HUES6 (cell line): Measurements from ENCODE around the gene AFF2.

Experiments
- H3K27ac ChIP-seq: 2 replicates; pipeline ENCODE4 v1.7.0; 2013; ENCODE audit warnings: low read depth, mild to moderate bottlenecking, low read length, inconsistent platforms
- H3K27me3 ChIP-seq: 2 replicates; pipeline ENCODE4 v1.6.1; 2013; ENCODE audit warnings: low read length; ENCODE audit not compliant: control insufficient read depth, insufficient read depth
- H3K36me3 ChIP-seq: 2 replicates; pipeline ENCODE4 v1.6.1; 2013; ENCODE audit warnings: low read length; ENCODE audit not compliant: control insufficient read depth, insufficient read depth
- H3K4me1 ChIP-seq: 2 replicates; pipeline ENCODE4 v1.6.1; 2013; ENCODE audit warnings: low read length; ENCODE audit not compliant: control insufficient read depth, insufficient read depth
- H3K4me3 ChIP-seq: 2 replicates; pipeline ENCODE4 v1.5.1; 2013; ENCODE audit warnings: low read depth, low read length
- H3K9ac ChIP-seq: one replicate; pipeline ENCODE4 v1.6.1; 2013; ENCODE audit warnings: mild to moderate bottlenecking, low read length
- H3K9me3 ChIP-seq: 2 replicates; pipeline ENCODE4 v1.6.1; 2013; ENCODE audit warnings: low read depth, low read length; ENCODE audit not compliant: control insufficient read depth, insufficient read depth

AFF2 gene

DNA sequence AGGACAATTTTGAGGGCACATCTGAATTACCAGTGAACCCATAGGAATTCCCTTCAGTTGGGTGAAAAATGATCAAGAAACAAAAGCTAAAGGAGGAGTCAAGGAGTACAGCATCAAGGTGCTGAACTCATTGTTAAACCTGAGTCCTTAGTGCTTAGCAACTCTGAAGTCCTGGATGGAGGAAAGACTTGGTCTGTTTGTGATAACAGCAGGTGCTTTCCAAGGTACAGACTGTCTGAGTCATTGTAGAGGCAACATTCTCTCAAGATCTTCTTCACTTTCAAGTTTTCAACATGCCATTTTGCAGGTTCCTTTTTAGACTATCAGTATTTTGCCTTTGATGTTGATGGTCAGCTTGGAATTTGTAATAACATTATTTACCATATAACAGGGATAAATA, 293.9 kb downstream of the AFF2 start:
- Histone ChIP-seq H3K9ac (no peak overlapping the region), H3K27me3 (no peaks in the 10 kb centered on the region), H3K9me3 (no peaks in the 10 kb centered on the region), H3K4me1 (no peaks in the 10 kb centered on the region), H3K4me3 (no peak overlapping the region), H3K36me3 (no peaks in the 10 kb centered on the region), H3K27ac (no peak overlapping the region)

DNA sequence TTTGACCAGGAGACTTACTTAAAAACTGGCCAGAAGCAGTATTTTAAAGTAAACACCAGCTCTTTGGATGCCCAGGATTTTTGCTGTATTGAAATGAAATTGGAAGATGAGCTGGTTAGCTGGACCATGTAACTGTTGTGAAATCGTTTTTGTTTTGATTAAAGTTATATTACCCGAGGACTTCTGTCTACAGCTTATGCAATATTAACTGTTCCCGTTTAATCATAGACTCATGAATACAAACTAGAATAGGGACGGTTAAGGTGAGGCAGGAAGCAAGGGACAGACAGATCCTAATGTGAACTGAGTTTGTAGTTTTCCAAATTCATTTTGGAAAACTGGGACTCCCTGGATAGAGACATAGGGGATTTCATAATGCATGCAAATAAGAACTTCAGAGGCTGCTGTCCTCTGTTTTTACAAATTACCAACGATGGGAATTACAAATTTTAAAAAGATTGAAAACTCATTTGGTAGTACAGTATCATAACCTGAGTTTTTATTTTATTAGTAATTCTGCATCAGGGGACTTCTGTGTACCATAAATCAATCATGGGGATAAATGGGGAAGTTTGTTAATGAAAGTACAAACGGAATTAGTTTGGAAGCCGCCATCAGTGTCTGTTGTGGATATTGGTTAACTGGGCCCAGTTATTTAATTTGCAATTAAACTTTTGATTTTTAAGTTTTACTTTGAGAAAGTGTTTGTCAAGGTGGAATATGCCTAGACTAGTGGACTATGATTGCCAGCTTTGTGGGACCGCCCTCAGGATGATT, 304.4 kb downstream of the AFF2 start:
- Histone ChIP-seq H3K9me3 (no peaks in the 10 kb centered on the region), H3K27me3 (peaks cover 3% of the 10 kb centered on the region; the same call in 1 of the 2 replicates), H3K4me3 (no peak overlapping the region), H3K36me3 (no peaks in the 10 kb centered on the region), H3K9ac (no peak overlapping the region), H3K27ac (no peak overlapping the region), H3K4me1 (peaks cover 16% of the 10 kb centered on the region)

DNA sequence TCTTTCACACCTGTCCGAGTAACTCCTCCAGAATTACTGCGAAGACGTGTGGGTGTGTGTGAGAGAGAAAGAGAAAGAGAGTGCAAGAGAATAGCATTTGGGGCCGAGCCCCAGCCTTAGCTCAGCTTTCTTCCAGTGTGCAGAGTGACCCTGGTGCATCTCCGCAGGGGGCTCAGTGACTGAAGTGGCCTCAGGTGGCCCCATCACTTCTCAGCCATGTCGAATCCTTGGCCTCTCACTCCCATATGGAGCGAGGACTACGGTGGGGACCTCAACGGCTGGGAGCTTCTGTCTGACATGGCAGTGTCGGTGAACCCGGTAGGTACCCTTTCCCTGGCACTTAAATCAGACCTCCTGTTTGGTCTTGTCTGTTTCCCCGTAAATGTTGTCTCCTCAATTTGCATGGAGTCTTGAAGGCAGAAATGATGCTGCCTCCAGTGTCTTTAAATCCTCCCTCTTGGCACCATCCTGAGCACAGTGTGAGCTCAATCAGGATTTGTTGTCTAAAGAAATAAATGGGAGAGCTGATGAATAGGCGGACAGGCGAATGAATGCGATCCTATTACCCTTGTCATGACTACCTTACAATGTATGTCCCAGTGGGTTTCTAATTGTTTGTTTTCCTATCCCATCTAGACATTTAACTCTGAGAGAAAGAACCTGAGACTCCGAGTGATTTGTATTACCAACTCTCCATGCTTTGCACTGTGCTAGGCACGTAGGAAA, 305.9 kb downstream of the AFF2 start:
- H3K36me3 ChIP-seq, result no peaks in the 10 kb centered on the region
- no peak overlapping the region for H3K9ac ChIP-seq
- H3K9me3 ChIP-seq, result no peaks in the 10 kb centered on the region
- H3K27me3 ChIP-seq, result peaks cover 7% of the 10 kb centered on the region; the same call in 1 of the 2 replicates
- no peak overlapping the region for H3K27ac ChIP-seq
- no peak overlapping the region for H3K4me3 ChIP-seq
- H3K4me1 ChIP-seq, result peaks cover 16% of the 10 kb centered on the region

DNA sequence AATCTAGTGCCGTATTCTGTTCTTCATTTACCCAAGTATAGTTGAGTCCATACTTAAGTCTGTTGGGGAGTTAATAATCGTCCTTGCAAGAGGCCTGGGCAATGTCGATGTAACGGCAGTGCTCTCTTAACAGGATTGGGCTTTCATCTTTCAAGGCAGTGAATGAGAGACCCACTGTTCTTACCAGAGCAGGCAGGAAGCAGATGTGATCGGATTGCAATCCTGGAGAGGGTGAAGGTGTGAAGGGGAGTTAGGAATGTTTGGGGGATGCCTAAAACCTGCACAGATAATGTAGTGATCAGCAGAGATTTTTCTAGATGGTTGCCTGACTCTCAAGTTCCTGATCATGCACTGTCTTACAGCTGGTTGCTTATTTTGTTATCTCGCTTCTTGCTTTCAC, 308.4 kb downstream of the AFF2 start:
- H3K4me3 ChIP-seq, result no peak overlapping the region
- H3K9me3 ChIP-seq, result no peaks in the 10 kb centered on the region
- no peak overlapping the region for H3K9ac ChIP-seq
- H3K36me3 ChIP-seq, result no peaks in the 10 kb centered on the region
- H3K4me1 ChIP-seq, result peaks cover 16% of the 10 kb centered on the region
- no peak overlapping the region for H3K27ac ChIP-seq
- peaks cover 7% of the 10 kb centered on the region; the same call in 1 of the 2 replicates for H3K27me3 ChIP-seq

DNA sequence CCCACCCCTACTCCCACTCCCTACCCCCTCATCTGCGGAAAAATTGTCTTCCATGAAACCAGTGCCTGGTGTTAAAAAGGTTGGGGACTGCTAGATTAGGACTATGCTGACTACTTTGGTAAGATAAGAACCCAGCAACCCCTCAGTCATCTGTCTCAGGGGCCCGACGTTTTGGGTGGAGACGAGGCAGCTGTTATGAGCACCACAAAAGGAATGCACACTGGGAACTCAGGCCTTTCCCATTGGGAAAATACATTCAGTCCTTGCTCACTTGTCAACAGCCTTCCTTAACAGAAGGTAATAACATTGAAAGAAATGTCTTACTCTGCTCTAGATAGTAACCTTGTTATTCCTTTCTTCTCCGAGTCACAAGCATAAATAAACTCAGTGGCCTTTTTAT, 310.8 kb downstream of the AFF2 start:
- Histone ChIP-seq H3K4me3 (no peak overlapping the region), H3K4me1 (peaks cover 12% of the 10 kb centered on the region), H3K9me3 (no peaks in the 10 kb centered on the region), H3K27ac (no peak overlapping the region), H3K36me3 (no peaks in the 10 kb centered on the region), H3K27me3 (peaks cover 3% of the 10 kb centered on the region; the same call in 1 of the 2 replicates), H3K9ac (no peak overlapping the region)

DNA sequence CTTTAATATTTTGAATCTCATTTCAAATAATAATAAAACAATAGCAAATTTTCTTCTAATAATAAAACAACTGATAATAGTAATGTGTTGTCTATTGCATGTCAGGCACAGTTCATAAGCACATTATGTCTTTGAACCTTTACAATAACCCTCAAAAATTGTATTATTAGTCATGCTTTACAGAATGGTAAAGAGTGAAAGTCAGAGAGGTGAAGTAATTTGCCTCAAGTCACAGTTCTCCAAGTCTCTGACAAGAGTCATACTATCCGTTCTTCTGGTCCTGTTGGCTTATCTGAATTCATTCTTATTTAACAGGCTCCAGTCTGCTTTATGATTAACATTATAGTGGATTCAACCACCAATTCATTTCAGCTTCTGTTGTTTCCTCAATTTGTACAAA, 313.0 kb downstream of the AFF2 start:
- Histone ChIP-seq H3K9ac (no peak overlapping the region), H3K4me1 (peaks cover 9% of the 10 kb centered on the region), H3K27ac (no peak overlapping the region), H3K9me3 (no peaks in the 10 kb centered on the region), H3K27me3 (peaks cover 3% of the 10 kb centered on the region; the same call in 1 of the 2 replicates), H3K4me3 (no peak overlapping the region), H3K36me3 (no peaks in the 10 kb centered on the region)

DNA sequence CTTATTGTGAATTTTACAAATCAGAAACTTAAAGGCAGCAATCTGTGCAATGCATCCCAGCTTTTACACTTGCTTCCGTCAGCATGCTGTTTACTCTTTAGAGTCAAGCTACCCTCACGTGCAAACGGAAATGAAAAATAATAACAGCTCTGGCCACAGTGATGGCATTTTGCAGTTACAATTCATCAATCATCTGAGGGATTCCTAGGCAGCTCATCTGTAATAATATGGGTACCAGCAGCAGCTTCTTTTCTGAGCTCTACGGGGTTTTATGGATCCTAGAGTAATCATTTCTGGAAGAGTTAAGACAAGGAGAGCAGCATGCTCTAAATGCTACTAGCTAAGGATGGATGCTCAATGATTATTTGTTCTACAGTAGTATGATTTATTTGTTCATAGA, 313.6 kb downstream of the AFF2 start:
- Histone ChIP-seq H3K4me1 (peaks cover 4% of the 10 kb centered on the region), H3K4me3 (no peak overlapping the region), H3K36me3 (no peaks in the 10 kb centered on the region), H3K9me3 (no peaks in the 10 kb centered on the region), H3K27me3 (peaks cover 3% of the 10 kb centered on the region; the same call in 1 of the 2 replicates), H3K27ac (no peak overlapping the region), H3K9ac (no peak overlapping the region)

DNA sequence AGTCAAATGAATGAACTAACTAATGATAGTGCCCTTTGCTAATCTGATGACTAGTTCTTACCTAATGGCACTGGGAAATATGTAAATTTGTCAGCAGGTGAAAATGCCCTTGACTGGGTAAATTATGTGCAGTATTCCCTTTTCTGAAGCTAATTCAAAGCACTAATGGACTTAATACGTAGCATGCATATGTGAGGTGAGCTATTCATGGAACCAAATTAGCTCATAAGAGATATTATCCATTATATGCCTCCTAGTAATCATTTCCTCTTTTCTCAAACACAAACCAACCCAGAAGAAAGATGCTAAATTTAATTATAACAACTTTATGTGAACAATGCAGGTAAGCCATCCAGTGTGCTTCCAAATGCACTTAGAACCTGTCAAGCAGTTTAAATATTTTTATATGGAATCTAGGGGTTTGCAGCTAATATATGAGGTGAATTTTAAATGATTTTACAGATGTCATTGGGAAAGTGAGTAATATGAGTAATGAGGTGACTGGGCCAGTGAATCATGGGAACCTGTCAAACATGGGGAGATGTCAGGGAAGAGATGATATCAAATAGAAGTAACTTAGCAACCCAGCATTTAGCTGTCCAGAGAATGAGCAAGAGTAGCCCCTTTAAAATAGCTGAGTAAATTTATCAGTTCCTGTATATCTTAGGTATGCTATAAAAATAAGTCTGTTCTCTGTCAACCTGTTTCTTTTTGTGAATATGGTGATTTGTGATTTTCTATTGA, 315.0 kb downstream of the AFF2 start:
- Histone ChIP-seq H3K4me1 (no peaks in the 10 kb centered on the region), H3K4me3 (no peak overlapping the region), H3K27ac (no peak overlapping the region), H3K27me3 (no peaks in the 10 kb centered on the region; the same call in 1 of the 2 replicates), H3K9me3 (no peaks in the 10 kb centered on the region), H3K9ac (no peak overlapping the region), H3K36me3 (no peaks in the 10 kb centered on the region)

DNA sequence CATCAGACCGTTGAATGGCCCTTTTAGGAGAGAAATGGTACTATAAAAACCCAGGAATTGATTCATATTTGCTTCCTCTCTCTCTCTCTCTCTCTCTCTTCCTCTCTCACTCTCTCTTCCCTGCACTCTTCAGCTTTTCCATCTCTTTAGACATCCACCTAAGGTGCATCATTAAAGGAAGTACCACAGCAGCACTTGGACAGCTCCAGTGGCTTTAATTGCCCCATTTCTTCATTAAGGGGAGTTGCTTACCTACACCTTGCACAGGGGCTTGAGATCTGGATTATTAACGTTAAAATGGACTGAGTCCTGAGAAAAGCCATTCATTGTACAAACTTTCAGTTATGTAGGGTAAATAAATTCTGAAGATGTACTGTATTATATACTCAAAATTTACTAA, 323.6 kb downstream of the AFF2 start:
- Histone ChIP-seq H3K36me3 (no peaks in the 10 kb centered on the region), H3K4me3 (no peak overlapping the region), H3K4me1 (no peaks in the 10 kb centered on the region; the same call in 1 of the 2 replicates), H3K9me3 (peaks cover 2% of the 10 kb centered on the region; the same call in 1 of the 2 replicates), H3K9ac (no peak overlapping the region), H3K27me3 (no peaks in the 10 kb centered on the region), H3K27ac (no peak overlapping the region)

DNA sequence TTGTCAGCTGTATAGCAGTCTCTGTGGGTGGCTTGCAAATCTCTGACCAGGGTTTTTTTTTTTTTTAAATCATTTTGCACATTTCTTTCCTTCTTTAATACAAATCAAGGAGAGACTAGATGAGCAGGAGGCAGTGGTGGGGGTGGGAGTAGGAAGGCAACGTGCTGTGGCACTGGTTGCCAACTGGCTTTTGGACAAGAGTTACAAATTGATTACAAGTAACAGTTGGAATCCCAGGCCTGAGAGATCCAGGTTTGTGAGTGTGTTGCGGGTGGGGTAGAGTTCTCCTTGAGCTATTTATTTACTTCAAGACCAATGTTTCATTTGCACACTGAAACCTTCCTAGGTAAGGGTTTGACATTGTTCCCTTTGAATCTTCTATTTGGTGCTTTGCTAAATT, 325.3 kb downstream of the AFF2 start:
- Histone ChIP-seq H3K27me3 (no peaks in the 10 kb centered on the region), H3K27ac (no peak overlapping the region)

More for the DNA sequence above, 325.3 kb downstream of the AFF2 start:
- Histone ChIP-seq H3K9me3 (peaks cover 15% of the 10 kb centered on the region), H3K9ac (no peak overlapping the region), H3K4me3 (no peak overlapping the region), H3K4me1 (no peaks in the 10 kb centered on the region; the same call in 1 of the 2 replicates), H3K36me3 (no peaks in the 10 kb centered on the region)
